Peyer's patch (tissue), 4 donors: Measurements from ENCODE around the gene PRR15L. TPM values are rescaled to one million over a fixed set of nuclear protein-coding genes. Genes with fewer than 3 reads are reported as not detected.

Source experiments
- DNase-seq, 3 donors: peaks; one replicate each; pipeline ENCODE4 v3.0.0-alpha.2; 2017 to 2019
- H3K27ac ChIP-seq, 4 donors: fragments of 200-600 bp; sonication (generic); one replicate each; pipeline ENCODE4 v1.5.1; 2016 to 2019
- H3K27me3 ChIP-seq, 2 donors: fragments of 200-600 bp; sonication (generic); one replicate each; pipeline ENCODE4 v1.5.1; 2019
- H3K36me3 ChIP-seq, 3 donors: fragments of 200-600 bp; sonication (generic); one replicate each; pipeline ENCODE4 v1.5.1; 2016 to 2019
- H3K4me1 ChIP-seq, 4 donors: fragments of 200-600 bp; sonication (generic); one replicate each; pipeline ENCODE4 v1.5.1; 2016 to 2019
- H3K4me3 ChIP-seq, 4 donors: fragments of 200-600 bp; sonication (generic); 1 replicate in 3 of 4; 2 replicates in 1 of 4; pipeline ENCODE4 v1.5.1; 2016 to 2019; ENCODE audit warnings: mild to moderate bottlenecking in 1 of 4
- H3K9me3 ChIP-seq, 4 donors: fragments of 200-600 bp; sonication (generic); one replicate each; pipeline ENCODE4 v1.5.1; 2016 to 2019; ENCODE audit warnings: mild to moderate bottlenecking in 1 of 4
- POLR2A ChIP-seq, 2 donors: fragments of 450-650 bp; IDR thresholded peaks; one replicate each; pipeline ENCODE4 v1.5.1; 2017; ENCODE audit warnings: antibody characterized with exemption in 2 of 2, mild to moderate bottlenecking in 2 of 2, moderate library complexity in 2 of 2
- total RNA-seq, 4 donors: library from RNA; depleted of rRNA; stranded (reverse); fragments of >200 nt; gene quantifications; one replicate each; pipeline ENCODE4 v1.1.0, GENCODE V29; 2016
- TF ChIP-seq, protein P1 (sequence below), 6 experiments: fragments of 450-650 bp in 4 of 6; fragments of 200-600 bp in 2 of 6; sonication (generic) in 1 of 6; IDR thresholded peaks; one replicate each; pipeline ENCODE4 v1.5.1; 2017 to 2019; ENCODE audit warnings: antibody characterized with exemption in 6 of 6, mild to moderate bottlenecking in 3 of 6, moderate library complexity in 1 of 6

The PRR15L gene
- total RNA-seq, 4 donors from 2014 or later, result 88.3 to 358 (median 288) TPM

GRCh38 chr17:47995241-47995935, 37.7 kb upstream of the PRR15L start:
- no peaks in the 10 kb centered on the region for H3K27me3 ChIP-seq
- H3K36me3 ChIP-seq, result no peaks in the 10 kb centered on the region
- no peak overlapping the region for H3K4me3 ChIP-seq
- TF ChIP-seq, protein P1, sequence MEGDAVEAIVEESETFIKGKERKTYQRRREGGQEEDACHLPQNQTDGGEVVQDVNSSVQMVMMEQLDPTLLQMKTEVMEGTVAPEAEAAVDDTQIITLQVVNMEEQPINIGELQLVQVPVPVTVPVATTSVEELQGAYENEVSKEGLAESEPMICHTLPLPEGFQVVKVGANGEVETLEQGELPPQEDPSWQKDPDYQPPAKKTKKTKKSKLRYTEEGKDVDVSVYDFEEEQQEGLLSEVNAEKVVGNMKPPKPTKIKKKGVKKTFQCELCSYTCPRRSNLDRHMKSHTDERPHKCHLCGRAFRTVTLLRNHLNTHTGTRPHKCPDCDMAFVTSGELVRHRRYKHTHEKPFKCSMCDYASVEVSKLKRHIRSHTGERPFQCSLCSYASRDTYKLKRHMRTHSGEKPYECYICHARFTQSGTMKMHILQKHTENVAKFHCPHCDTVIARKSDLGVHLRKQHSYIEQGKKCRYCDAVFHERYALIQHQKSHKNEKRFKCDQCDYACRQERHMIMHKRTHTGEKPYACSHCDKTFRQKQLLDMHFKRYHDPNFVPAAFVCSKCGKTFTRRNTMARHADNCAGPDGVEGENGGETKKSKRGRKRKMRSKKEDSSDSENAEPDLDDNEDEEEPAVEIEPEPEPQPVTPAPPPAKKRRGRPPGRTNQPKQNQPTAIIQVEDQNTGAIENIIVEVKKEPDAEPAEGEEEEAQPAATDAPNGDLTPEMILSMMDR (IDR thresholded peaks at IDR 0.05), result no peak
- TF ChIP-seq POLR2A (IDR thresholded peaks at IDR 0.05), result no peak
- H3K9me3 ChIP-seq, result no peaks in the 10 kb centered on the region
- H3K27ac ChIP-seq, result no peak overlapping the region
- H3K4me1 ChIP-seq, result no peaks in the 10 kb centered on the region
- no peak for DNase-seq

DNA sequence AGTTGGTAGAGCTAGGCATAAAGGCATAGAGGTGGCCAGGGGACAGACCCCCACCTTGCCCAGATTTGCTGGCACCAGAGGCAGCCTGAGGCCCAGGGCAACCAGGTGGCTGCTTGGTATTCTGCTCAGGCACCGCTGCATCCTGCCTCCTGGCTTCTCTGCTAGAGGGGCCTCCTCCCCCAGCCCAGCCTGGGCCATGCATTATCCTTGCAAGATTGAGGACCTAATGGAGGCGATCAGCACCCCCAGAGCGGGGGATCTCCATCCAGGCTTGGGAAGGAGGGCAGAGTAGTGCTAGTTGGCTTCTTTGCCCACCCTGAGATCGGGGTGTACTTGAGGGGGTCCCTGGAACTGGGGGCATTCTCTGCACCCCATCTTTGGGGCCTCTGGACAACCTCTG, 37.0 kb upstream of the PRR15L start:
- TF ChIP-seq POLR2A (IDR thresholded peaks at IDR 0.05), result no peak
- TF ChIP-seq, protein P1 (IDR thresholded peaks at IDR 0.05), result no peak

DNA sequence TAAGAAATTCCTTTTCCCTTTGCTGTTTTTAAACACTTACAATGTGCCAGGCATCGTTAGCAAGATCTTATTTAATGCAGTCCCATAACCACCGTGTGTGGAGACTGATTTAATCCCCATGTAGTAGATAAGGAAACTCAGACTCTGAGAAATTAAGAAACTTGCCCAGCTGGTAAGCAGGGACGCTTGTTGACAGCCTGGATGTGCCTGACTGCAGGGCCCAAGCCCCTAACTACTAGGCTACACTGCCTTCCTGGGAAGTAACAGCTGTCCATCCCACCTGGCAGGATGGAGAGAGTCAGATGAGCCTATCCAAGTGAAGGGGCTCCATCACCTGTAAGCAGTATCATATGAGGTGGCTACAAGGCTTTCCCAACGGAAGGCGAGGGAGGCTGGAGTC, 36.3 kb upstream of the PRR15L start:
- Histone ChIP-seq H3K4me1 (no peaks in the 10 kb centered on the region), H3K27ac (no peak overlapping the region), H3K27me3 (no peaks in the 10 kb centered on the region), H3K4me3 (no peak overlapping the region), H3K36me3 (no peaks in the 10 kb centered on the region), H3K9me3 (no peaks in the 10 kb centered on the region)
- TF ChIP-seq POLR2A (IDR thresholded peaks at IDR 0.05), result no peak
- TF ChIP-seq, protein P1 (IDR thresholded peaks at IDR 0.05), result no peak
- no peak for DNase-seq

More for the DNA sequence above, 37.0 kb upstream of the PRR15L start:
- Histone ChIP-seq H3K9me3 (no peaks in the 10 kb centered on the region), H3K4me1 (no peaks in the 10 kb centered on the region), H3K27ac (no peak overlapping the region), H3K4me3 (no peak overlapping the region), H3K27me3 (no peaks in the 10 kb centered on the region), H3K36me3 (no peaks in the 10 kb centered on the region)
- DNase-seq, result no peak

DNA sequence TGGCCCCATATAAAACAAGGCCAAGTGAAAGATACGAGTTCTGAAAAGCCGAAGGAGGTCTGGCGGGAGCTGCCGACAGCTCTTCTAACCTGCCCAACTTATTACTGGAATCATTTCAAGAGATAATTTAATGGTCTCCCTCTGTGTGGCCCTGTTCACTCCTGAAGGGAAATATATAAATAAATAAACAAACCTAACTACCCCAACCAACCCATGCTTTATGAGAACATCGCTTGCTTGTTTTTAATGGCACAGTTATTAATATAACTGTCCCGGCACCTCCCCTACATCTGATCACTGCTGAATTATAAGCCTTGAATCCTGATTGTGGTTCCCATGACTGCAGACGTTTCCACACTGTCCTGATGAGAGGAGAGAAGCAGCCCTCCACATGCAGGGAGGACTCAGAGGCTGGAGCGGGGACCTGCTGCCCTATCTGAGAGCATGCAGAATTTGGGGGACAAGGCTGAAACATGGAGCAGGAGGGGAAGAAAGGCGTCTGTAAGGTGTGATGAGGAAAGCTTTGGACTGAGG, 35.4 kb upstream of the PRR15L start:
- no peak for DNase-seq
- H3K36me3 ChIP-seq, result no peaks in the 10 kb centered on the region
- H3K27me3 ChIP-seq, result no peaks in the 10 kb centered on the region
- no peak overlapping the region for H3K27ac ChIP-seq
- TF ChIP-seq, protein P1 (IDR thresholded peaks at IDR 0.05), result no peak
- TF ChIP-seq POLR2A (IDR thresholded peaks at IDR 0.05), result no peak
- no peak overlapping the region for H3K4me3 ChIP-seq
- H3K4me1 ChIP-seq, result no peaks in the 10 kb centered on the region
- no peaks in the 10 kb centered on the region for H3K9me3 ChIP-seq

DNA sequence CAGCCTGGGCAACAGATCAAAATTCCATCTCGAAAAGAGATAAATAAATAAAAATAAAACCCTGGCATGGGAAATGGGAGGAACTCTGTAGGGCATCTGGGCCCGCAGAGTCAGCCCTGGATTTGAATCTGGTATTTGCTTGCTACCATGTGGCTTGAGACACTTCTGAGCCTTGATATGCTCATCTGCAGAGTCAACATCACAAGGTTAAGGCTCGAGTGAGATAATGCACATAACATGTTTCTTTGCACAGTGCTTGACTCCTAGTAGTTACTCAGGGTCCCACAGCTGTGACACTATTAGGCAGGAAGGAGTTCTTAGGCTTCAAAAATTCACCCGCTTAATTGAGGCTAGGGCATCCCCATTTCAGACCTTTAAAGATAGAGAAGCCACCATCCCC, 34.5 kb upstream of the PRR15L start:
- DNase-seq, result no peak
- H3K36me3 ChIP-seq, result no peaks in the 10 kb centered on the region
- no peaks in the 10 kb centered on the region for H3K27me3 ChIP-seq
- no peaks in the 10 kb centered on the region for H3K9me3 ChIP-seq
- no peak overlapping the region for H3K27ac ChIP-seq
- no peak overlapping the region for H3K4me3 ChIP-seq
- TF ChIP-seq, protein P1 (IDR thresholded peaks at IDR 0.05), result no peak
- no peak for TF ChIP-seq POLR2A (IDR thresholded peaks at IDR 0.05)
- no peaks in the 10 kb centered on the region for H3K4me1 ChIP-seq
